Activated gamma-delta T cell treated with anti-CD3 and anti-CD28 coated beads, Interleukin-2, amount 50 U/mL, for 16 hours (primary cell): Measurements from ENCODE around the gene NPAS3.

Source experiments
- DNase-seq: peaks from one replicate; pipeline ENCODE4 v3.0.0-alpha.2; 2020; ENCODE audit warnings: low read depth

The NPAS3 gene

GRCh38 chr14:33642691-33643244 lies 704.1 kb downstream of the NPAS3 start:
- DNase-seq: no peak

GRCh38 chr14:33643426-33644181 lies 704.9 kb downstream of the NPAS3 start:
- DNase-seq: no peak

GRCh38 chr14:33646692-33647260 lies 708.1 kb downstream of the NPAS3 start:
- no peak for DNase-seq

GRCh38 chr14:33647385-33647786 lies 708.7 kb downstream of the NPAS3 start:
- DNase-seq: no peak

- DNase-seq: no peak
These were observed 711.8 kb downstream of the NPAS3 start for GRCh38 chr14:33650430-33650829.

GRCh38 chr14:33652566-33653307 lies 714.1 kb downstream of the NPAS3 start:
- DNase-seq: no peak

GRCh38 chr14:33653308-33653695 lies 714.6 kb downstream of the NPAS3 start:
- no peak for DNase-seq

- no peak for DNase-seq
These were observed 716.7 kb downstream of the NPAS3 start for GRCh38 chr14:33655421-33655820.

- no peak for DNase-seq
These were observed 718.8 kb downstream of the NPAS3 start for GRCh38 chr14:33657476-33657875.

- DNase-seq: no peak
These were observed 721.6 kb downstream of the NPAS3 start for GRCh38 chr14:33660248-33660647.

GRCh38 chr14:33661101-33661500 lies 722.4 kb downstream of the NPAS3 start:
- no peak for DNase-seq

GRCh38 chr14:33668066-33668465 lies 729.4 kb downstream of the NPAS3 start:
- no peak for DNase-seq

GRCh38 chr14:33669111-33669510 lies 730.4 kb downstream of the NPAS3 start:
- no peak for DNase-seq

- DNase-seq: no peak
These were observed 731.6 kb downstream of the NPAS3 start for GRCh38 chr14:33670235-33670634.

GRCh38 chr14:33671556-33671955 lies 732.9 kb downstream of the NPAS3 start:
- DNase-seq: no peak

- DNase-seq: no peak
These were observed 736.2 kb downstream of the NPAS3 start for GRCh38 chr14:33674927-33675326.

- DNase-seq: no peak
These were observed 736.9 kb downstream of the NPAS3 start for GRCh38 chr14:33675415-33676130.

- DNase-seq: no peak
These were observed 737.5 kb downstream of the NPAS3 start for GRCh38 chr14:33676135-33676566.

- DNase-seq: no peak
These were observed 738.2 kb downstream of the NPAS3 start for GRCh38 chr14:33676891-33677290.

- no peak for DNase-seq
These were observed 739.3 kb downstream of the NPAS3 start for GRCh38 chr14:33678005-33678404.

- DNase-seq: no peak
These were observed 740.3 kb downstream of the NPAS3 start for GRCh38 chr14:33679025-33679424.
